Activated T-cell treated with anti-CD3 and anti-CD28 coated beads for 1 hour (primary cell): Measurements from ENCODE around the gene MTHFD2L.
"Not testable (repeated sequence)": the region's sequence is repeated elsewhere in the genome, so short reads cannot be mapped to it uniquely, and the experiment has no call there.

Experiments
- DNase-seq: peaks from one replicate; pipeline ENCODE4 v3.0.0-alpha.2; 2020; ENCODE audit warnings: low read depth

Gene MTHFD2L

GRCh38 chr4:74335341-74336021, 177.6 kb downstream of the MTHFD2L start:
- DNase-seq, result no peak

GRCh38 chr4:74338792-74339333, 180.9 kb downstream of the MTHFD2L start:
- no peak for DNase-seq

GRCh38 chr4:74339501-74339900, 181.6 kb downstream of the MTHFD2L start:
- DNase-seq, result no peak

- not testable (repeated sequence) for DNase-seq
Measured at GRCh38 chr4:74340421-74340820, 182.5 kb downstream of the MTHFD2L start.

- no peak for DNase-seq
Measured at GRCh38 chr4:74344031-74344430, 186.1 kb downstream of the MTHFD2L start.
